ENCODE results near the gene NAALAD2. TPM values are rescaled to one million over a fixed set of nuclear protein-coding genes. Genes with fewer than 3 reads are reported as not detected.
"Not testable (repeated sequence)": the region's sequence is repeated elsewhere in the genome, so short reads cannot be mapped to it uniquely, and the experiment has no call there.

Gene NAALAD2
- total RNA-seq, 4 donors from 2014 or later, result 0.11 to 0.49 (median 0.30) TPM

- no peak for TF ChIP-seq POLR2A (IDR thresholded peaks at IDR 0.05)
- no peak for TF ChIP-seq CTCF (IDR thresholded peaks at IDR 0.05)
- DNase-seq (ENCODE audit: low spot score in 2 of 2), result peak in 1 of 2 donors; percentile 54
- intact Hi-C loops (cut with DNase I; ENCODE audit: low total_unique reads), result no loop called here
- H3K4me3 ChIP-seq (ENCODE audit: low read depth, poor library complexity, severe bottlenecking), result no peak overlapping the region
- 94 to 95% methylated on average over 13 of the region's 13 CpGs for WGBS, 2 donors
Observed at GRCh38 chr11:90204407-90204806, 69.9 kb downstream of the NAALAD2 start.

GRCh38 chr11:90204832-90205646 is 70.6 kb downstream of the NAALAD2 start:
- 13 to 14% methylated on average over 3 of the region's 3 CpGs for WGBS, 2 donors
- intact Hi-C loops (cut with DNase I; ENCODE audit: low total_unique reads), result no loop called here
- DNase-seq (ENCODE audit: low spot score in 2 of 2), result no peak
- TF ChIP-seq CTCF (IDR thresholded peaks at IDR 0.05) (no peak), POLR2A (IDR thresholded peaks at IDR 0.05) (no peak)
- H3K4me3 ChIP-seq (ENCODE audit: low read depth, poor library complexity, severe bottlenecking), result no peak overlapping the region

DNA sequence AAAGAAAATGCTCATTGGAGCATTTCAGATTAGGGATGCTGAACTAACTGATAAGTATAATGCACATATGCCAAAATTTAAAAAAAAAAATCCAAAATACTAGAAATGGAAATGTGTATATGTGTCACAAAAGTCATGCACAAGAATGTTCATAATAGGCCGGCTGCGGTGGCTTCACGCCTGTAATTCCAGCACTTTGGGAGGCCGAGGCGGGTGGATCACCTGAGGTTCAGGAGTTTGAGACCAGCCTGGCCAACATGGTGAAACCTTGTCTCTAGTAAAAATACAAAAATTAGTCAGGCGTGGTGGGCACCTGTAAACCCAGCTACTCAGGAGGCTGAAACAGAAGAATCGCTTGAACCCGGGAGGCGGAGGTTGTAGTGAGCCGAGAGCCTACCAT is 73.5 kb downstream of the NAALAD2 start:
- DNase-seq (ENCODE audit: low spot score in 2 of 2), result peak in 1 of 2 donors; percentile 74
- intact Hi-C loops (cut with DNase I; ENCODE audit: low total_unique reads); H3K4me3 ChIP-seq (ENCODE audit: low read depth, poor library complexity, severe bottlenecking): not testable (repeated sequence)
- 93 to 94% methylated on average over 10 of the region's 10 CpGs for WGBS, 2 donors

DNA sequence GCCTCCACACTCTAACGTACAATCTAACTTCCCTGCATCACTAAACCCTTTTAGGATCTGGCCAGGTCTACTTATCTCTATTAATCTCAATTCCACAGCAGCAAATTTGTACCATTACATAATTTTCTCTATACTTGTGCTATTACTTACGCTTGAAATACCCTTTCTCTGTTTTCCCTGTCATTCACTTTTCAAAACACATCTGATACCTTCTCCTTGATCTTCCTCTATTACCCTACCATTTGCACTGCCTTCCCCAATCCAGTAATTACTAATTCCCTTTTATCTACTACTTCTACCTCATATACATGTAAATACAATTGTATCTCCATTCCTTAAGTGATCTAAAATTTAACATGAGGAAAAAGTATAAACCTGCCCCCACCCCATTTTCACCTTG is 74.4 kb downstream of the NAALAD2 start:
- intact Hi-C loops (cut with DNase I; ENCODE audit: low total_unique reads), result no loop called here
- H3K4me3 ChIP-seq (ENCODE audit: low read depth, poor library complexity, severe bottlenecking), result no peak overlapping the region
- TF ChIP-seq POLR2A (IDR thresholded peaks at IDR 0.05), result no peak
- no peak for TF ChIP-seq CTCF (IDR thresholded peaks at IDR 0.05)
- DNase-seq (ENCODE audit: low spot score in 2 of 2), result no peak
- 87 to 95% methylated on average over 2 of the region's 2 CpGs for WGBS, 2 donors

- WGBS, 2 donors, result 87 to 94% methylated on average over 3 of the region's 3 CpGs
- intact Hi-C loops (cut with DNase I; ENCODE audit: low total_unique reads), result no loop called here
- no peak for TF ChIP-seq CTCF (IDR thresholded peaks at IDR 0.05)
- TF ChIP-seq POLR2A (IDR thresholded peaks at IDR 0.05), result no peak
- H3K4me3 ChIP-seq (ENCODE audit: low read depth, poor library complexity, severe bottlenecking), result no peak overlapping the region
- no peak for DNase-seq (ENCODE audit: low spot score in 2 of 2)
Observed at GRCh38 chr11:90213322-90213721, 78.9 kb downstream of the NAALAD2 start.

DNA sequence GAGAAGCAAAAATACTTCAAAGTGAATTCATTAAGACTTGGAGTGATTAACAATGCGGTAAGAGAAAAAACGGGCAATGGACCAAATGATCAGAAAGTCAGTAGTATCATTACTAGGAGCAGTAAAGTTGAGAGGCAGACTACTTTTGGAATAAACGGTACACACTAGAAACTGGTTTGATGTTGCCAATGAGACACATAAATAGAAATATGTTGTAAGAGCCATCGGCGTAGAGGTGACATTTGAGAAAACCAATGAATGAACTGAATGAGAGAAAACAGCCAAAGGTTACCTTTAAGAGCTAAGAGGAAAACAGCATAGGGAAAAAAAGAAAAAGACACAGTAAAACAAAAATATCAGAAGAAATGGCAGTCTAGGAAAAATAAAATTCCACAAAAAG is 82.1 kb downstream of the NAALAD2 start:
- no peak for TF ChIP-seq POLR2A (IDR thresholded peaks at IDR 0.05)
- TF ChIP-seq CTCF (IDR thresholded peaks at IDR 0.05), result no peak
- no peak for DNase-seq (ENCODE audit: low spot score in 2 of 2)
- intact Hi-C loops (cut with DNase I; ENCODE audit: low total_unique reads), result no loop called here
- H3K4me3 ChIP-seq (ENCODE audit: low read depth, poor library complexity, severe bottlenecking), result no peak overlapping the region
- 73 to 79% methylated on average over 5 of the region's 5 CpGs for whole genome bisulfite sequencing, 2 donors

Measured in lower leg skin (tissue), 4 donors.